HG03064 (cell line): ENCODE data around the gene PLPPR2.
"Not testable (repeated sequence)": the region's sequence is repeated elsewhere in the genome, so short reads cannot be mapped to it uniquely, and the experiment has no call there.

Experiments
- ATAC-seq: cut with Tn5 transposase; IDR thresholded peaks from one replicate; pipeline ENCODE4 v1.9.1; 2021; ENCODE audit warnings: low read depth; ENCODE audit not compliant: unreplicated experiment

The PLPPR2 gene, protein sequence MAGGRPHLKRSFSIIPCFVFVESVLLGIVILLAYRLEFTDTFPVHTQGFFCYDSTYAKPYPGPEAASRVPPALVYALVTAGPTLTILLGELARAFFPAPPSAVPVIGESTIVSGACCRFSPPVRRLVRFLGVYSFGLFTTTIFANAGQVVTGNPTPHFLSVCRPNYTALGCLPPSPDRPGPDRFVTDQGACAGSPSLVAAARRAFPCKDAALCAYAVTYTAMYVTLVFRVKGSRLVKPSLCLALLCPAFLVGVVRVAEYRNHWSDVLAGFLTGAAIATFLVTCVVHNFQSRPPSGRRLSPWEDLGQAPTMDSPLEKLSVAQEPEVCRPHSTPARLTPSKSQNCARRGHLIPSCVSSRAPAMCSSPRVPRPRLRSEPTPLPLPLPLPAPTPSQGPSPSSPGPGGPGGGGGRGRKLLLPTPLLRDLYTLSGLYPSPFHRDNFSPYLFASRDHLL

DNA sequence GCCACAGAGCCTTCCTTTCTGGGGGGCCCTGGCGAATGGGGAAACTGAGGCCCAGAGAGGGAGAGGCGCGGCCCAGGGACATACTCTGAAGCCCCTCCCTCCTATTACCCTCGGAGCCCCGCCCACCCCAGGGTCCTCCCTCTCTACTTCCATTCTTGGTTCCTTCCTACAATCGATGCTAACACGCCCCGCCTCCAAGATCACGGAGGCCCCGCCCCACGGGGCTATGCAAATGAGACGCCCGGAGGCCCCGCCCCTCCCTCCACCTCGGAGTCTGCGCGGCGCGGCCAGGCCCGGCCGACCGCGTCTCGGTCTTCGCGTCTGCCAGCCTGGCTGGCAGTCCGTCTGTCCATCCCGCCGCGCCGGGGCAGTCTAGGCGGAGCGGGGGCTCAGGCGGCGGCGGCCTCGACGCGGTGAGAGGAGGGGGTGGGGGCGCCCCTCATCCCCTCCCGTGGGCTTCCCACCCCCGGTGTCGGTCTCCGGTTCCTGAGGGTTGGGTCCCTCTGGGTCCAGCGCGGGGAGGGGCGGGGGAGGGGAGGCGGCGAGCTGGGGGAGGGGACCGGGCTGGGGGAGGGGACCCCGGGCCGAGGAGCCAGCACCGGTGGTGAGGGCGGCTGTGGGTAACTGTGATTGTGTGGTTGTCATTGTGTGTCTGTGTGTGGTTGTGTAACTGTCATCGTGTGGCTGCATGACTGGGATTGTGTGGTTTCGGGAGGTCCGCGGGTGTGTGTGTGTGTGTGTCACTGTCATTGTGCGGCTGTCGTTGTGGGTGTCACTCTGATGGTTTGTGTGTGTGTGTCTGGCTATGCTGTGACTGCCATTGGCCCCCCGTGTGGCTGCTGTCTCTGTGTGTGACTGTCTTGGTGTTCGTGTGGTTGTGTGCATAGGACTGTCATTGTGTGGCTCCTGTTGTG, at the start of gene PLPPR2:
PLPPR2 (plus strand) TSS at position 273 of the 914 bp plus-strand sequence. CDS start 2,242 bp downstream, outside the sequence.
- no peak for ATAC-seq

DNA sequence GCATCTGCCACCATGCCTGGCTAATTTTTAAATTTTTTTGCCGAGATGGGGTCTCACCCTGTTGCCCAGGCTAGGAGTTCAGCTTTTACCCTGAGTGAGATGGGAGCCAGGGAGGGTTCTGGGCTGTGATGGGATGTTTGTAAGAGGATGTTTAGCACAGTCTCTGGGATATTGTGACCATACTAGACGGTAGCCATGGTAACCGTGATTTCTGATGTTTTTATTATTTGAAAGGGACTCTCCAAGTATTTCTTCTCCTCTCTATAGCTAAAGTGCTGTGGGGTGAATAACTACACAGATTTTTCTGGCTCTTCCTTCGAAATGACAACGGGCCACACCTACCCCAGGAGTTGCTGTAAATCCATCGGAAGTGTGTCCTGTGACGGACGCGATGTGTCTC, 48.9 kb upstream of the PLPPR2 start:
- no peak for ATAC-seq

DNA sequence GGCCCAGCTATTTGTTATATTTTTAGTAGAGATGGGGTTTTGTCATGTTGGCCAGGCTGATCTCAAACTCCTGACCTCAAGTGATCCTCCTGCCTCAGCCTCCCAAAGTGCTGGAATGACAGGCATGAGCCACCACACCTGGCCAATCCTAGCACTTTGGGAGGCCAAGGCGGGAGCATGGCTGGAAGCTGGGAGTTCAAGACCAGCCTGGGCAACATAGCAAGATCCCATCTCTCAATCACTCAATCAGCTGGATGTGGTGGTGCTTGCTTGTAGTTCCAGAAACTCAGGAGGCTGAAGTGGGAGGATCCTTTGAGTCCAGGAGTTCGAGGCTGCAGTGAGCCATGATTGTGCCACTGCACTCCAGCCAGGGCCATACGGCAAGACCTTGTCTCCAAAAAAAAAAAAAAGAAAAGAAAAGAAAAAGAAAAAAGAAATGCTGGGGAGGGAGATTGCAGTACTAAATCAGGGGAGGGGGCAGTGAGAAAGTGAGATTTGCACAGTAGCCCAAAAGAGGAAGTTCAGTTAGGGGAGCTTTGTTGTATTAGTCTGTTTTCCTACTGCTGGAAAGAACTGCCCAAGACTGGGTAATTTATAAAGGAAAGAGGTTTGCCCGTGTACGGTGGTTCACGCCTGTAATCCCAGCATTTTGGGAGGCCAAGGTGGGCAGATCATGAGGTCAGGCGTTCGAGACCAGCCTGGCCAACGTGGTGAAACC, 34.8 kb upstream of the PLPPR2 start:
- not testable (repeated sequence) for ATAC-seq

DNA sequence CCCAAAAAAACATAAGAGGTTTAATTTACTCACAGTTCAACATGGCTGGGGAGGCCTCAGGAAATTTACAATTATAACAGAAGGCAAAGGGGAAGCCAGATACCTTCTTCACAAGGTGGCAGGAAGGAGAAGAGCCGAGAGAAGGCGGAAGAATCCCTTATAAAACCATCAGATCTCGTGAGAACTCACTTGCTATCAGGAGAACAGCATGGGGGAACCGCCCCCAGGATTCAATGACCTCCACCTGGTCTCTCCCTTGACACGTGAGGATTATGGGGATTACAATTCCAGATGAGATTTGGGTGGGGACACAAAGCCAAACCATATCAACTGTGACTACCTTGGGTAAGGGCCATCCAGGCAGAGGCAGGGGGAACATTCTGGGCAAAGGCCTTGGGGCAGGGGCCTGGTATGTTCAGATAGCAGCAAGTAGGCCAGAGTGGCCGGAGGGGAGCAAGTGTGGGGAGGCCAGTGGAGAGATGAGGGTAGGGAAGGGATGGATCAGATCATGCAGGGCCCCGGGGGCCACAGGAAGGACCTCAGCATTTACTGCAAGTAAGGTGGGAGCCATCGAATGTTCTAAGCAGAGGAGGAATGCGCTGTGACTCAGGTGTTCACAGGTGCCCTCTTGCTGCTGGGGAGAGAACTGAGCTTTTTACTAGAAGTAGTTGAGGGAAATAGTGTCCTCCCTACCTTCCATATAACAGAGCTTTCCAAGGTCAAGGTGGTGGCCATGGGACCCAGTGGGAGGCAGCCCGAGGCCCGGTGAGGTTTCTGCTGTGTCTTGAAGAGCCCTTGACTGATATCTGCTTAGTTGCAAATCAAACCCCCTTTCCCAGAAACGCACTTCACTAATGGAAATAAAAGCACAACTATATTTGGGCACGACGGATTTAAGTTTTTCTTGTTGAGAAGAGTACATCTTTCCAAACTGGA, 33.8 kb upstream of the PLPPR2 start:
- ATAC-seq: no peak

DNA sequence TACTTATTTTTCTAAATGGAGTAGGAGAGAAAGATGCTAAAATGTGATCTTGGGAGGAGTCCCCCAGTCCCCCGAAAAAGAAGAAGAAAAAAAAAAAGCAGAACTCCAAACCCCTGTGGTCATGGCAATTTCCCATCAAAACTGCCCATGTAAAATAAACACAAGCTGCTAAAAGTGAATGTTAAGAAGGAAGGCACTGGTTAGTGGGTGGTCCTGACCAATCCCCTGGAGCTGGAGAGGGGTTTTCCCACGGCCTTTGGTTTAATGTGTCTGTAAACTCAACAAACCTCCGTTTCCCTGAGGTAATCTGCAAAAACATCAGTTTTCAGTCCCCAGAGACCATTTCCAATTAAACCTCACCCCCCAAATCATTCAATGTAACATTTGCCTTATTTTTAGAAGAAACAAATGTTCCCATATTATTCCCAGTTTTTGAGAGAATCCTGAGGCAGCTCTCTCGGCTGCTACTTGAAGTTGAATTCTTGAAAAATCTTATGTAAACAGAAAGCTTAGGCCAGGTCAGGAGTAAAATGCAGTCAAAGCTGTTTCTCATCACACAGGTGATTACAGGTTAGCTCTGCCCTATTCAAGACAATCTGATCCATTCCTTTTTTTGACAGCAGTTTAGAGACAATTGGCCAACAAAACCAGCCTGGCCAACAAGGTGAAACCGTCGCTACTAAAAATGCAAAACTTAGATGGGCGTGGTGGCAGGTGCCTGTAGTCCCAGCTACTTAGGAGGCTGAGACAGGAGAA, 32.8 kb upstream of the PLPPR2 start:
- ATAC-seq: no peak

DNA sequence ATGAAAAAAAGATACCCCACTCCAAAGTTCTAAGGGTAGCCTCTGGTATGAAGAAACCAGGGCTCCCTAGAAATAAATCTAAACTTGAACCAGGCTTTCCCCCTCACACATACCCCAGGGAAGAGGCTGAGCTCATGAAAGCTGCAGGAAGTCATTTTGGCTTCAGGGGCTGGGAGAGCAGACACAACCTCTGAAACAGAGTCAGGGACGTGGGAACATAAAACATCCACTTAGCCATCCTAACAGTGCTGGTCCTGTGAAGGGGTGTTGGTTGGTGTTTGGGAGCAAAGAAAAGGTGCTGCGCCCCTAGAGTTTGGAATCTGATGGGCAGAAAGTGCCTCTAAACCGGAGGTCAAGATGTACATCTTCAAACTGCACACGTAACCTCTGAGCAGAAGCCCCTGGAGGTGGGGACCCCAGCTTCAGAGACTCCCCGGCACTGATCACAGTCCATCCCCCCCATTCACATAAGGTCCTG, 31.6 kb upstream of the PLPPR2 start:
- ATAC-seq: no peak

DNA sequence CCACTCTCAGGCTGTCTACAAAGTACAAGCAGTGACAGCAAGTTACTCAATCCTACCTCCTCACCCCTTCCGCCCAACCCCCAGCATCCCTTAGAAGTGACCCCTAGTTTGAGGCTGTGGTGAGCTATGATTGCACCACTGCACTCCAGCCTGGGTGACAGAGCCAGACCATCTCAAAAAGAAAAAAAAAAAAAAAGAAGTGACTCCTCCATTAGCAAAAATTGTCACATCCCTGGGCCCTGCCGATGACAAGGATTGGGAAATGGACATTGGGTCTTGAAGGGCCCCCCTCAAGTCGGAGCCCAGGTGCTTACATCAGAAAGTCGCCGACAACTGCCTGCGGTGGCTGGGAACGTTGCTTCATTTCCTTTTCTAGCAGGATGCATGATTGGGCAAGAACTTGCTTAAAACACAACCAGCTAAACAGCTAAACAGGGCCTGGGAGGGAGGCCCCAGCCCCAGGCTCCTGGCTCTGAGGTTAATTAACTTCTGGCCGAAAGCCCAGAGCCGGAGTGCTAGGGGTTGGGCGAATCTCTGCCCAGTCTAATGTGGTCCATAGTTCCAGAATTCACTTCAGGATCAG, 31.1 kb upstream of the PLPPR2 start:
- peak; percentile 57 for ATAC-seq

DNA sequence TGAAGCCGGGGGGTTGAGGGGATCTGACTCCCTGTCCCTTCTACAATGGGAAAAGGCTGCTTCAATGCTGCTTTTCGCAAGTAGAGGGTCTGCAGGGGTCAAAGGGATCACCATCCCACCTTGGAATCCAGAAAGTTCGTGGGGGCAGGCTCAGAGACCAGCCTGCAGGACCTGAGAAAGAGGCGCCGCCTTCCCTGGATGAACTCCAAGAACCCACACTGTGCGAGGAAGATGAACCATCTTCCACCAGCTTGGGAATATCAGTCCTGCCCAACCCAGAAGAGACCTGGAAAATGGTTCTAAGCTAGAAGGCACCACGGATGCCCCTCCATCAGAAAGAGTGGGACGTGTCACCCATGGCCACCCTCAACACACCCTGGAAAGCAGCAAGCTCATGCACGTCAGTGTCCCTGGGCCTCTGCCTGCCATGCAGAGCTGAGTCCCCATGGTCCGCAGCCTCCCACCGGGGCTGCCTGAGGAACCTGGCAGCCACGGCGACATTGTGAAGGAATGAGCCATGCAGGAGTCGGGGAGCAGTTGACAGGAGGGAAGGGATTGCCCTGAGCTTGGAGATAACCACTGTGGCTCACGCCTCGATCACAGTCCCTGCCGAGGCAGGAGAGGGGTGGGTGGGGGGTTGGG, 30.4 kb upstream of the PLPPR2 start:
- ATAC-seq: no peak

DNA sequence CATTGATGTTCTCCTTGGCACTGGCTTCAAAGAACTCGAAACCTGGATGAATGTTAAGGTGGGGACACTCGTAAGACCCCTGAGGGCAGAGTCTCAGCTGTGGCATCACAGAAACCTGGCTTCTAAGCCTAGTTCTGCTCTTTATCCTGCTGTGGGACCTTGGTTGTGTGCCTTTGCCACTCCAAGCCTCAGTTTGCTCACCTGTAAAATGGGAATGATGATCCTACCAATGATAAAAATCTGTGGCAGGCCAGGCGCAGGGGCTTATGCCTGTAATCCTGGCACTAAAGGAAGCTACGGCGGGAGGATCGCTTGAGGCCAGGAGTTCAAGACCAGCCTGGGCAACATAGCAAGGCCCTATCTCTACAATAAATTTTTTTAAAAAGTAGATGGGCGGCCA, 29.7 kb upstream of the PLPPR2 start:
- ATAC-seq: no peak

DNA sequence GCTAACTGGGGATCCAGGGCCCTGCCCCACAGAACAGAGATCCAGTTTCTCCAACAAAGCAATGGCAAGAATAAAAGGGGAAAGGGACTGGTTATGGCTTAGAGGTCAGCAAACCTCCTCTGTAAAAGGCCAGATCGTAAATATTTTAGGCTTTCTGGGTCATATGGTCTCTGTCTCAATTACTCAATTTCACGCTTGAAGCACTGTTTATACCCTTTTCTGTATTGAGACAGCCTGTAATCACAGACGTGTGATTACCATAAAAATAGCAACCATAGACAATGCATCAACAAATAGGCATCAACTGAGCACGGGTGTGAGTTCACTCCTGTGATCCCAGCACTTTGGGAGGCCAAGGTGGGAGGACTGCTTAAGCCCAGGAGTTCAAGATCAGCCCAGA, 25.1 kb upstream of the PLPPR2 start:
- ATAC-seq: no peak

DNA sequence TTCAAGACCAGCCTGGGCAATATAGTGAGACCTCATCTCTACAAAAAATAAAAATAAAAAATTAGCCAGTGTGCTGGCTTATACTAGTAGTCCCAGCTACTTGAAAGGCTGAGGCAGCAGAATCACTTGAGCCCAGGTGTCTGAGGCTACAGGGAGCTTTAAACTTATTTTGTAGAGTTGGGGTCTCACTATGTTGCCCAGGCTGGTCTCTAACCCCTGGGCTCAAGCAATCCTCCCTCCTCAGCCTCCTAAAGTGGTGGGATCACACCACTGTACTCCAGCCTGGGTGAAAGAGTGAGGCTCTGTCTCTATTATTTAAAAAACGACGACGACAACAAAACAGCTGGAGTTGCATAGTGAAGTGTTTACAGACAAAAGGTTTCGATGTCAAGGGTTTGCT, 23.7 kb upstream of the PLPPR2 start:
- ATAC-seq: no peak

DNA sequence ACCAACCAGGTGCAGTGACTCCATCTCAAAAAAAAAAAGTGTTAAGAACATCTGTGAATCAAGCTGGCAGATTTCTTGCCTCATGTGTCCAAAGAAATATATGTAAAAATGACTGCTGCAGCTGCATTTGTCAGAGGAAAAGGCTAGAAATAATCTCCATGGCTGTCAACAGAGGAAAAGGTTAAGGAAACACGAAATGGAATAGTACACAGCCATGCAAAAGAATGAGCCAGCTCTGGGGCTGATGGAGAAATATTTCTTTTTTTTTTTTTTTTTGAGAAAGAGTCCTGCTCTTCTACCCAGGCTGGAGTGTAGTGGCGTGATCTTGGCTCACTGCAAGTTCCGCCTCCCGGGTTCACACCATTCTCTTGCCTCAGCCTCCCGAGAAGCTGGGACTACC, 22.4 kb upstream of the PLPPR2 start:
- ATAC-seq: no peak

DNA sequence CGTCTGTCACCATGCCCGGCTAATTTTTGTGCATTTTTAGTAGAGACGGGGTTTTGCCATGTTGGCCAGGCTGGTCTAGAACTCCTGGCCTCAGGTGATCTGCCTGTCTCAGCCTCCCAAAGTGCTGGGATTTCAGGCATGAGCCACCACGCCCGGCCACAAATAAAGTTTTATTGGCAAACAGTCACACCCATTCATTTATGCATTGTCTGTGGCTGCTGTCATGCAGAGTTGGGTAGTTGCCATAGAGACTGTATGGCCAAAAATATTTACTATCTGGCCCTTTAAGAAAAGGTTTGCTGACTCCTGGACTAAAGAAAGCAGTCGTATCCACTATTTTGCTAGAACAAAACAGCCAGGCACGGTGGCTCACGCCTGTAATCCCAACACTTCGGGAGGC, 21.4 kb upstream of the PLPPR2 start:
- ATAC-seq: not testable (repeated sequence)

DNA sequence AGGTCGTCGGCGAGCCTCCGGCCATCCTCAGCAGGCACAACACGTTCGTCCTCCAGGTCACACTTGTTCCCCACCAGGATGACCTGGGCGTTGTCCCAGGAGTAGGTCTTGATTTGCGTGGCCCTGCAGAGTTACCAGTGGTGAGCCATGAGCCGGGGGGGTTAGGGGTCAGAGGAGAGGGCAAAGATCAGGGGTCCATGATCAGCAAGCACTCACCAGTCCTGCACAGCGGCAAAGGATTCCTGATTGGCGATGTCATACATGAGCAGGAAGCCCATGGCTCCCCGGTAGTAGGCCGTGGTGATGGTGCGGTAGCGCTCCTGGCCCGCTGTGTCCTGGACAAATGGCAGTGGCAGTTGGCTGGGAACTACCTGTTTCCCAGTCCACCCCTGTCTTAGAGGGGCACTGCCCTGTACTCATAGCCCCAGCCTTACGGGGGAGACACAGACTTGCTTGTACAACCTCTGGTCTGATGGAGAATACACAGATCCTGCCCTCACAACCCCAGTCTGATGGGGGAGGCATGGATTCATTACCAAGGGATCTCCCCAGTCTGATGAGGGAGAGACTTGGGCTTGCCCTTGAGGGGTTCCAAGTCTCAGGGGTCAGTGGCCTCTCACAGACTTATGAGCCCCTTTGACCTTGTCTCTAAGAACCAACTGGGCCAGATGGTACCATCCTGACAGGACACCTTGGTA, 19.6 kb upstream of the PLPPR2 start:
- ATAC-seq: no peak

DNA sequence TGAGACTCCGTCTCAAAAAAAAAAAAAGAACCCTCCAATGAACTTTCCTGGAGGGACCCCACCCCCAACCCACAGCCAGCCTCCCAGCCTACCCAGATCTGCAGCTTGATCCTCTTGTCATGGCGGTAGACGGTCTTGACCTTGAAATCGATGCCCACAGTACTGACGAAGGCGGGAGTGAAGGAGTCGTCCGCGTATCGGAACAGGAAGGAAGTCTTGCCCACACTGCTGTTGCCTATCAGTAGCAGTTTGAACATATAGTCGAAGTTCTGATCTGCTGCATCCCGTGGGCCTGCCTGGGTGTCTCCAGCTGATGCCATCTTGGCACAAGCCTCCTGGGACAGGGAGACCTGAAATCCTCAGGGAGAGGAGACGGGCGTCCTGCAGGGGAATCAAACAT, 18.2 kb upstream of the PLPPR2 start:
- ATAC-seq: no peak

DNA sequence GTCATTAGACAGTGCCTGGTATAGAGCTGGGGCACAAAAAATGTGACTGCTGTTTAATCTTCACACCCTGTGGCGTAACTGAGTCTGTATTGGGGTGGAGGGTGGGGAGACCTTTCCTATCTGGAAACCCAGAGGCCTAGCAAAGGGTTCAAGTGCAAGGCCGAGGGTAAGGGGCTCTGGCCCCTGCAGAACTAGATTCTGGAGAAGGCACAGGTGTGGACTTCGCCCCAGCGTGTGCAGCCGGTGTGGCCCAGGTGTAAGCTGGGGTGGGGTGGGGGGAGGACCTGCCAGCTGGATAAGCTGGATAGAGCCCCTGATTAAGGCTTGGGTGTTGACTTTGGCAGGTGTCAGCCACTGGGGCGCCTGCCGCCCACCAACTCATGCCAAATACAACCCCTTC, 17.1 kb upstream of the PLPPR2 start:
- ATAC-seq: no peak

DNA sequence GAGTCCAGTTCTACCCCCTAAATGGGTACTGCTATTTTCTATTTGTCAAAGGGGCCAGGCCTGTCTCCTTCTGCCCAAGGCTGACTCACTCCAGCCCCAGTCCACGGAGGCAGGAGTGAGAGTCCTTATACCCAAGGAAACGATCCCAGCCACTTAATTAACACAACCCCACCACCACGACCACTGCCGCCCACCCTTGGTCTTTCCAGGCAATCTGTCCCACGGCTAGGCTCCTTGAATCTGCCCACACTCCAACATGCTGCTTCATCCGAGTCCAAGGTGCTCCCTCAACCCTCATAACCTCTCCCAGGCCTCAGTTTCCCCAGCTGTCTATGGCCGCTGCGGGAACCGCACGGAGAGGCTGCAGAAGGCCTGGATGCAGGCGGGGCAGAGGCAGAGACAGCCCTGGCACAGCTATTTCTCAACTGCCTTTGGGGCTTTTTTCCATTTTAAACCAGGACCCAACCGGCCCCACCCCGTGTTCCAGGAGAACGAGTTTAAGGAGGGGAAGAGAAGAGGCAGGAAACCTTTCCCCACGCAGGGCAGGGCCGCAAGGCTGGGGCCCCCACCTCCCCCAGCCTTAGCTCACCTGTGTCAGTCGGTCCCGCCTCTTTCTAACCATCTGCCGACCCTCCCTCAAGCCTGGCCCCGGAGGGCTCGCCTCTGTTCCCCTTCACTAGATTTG, 16.5 kb upstream of the PLPPR2 start:
- ATAC-seq: no peak
